ENCODE data around the gene RER1. TPM values are rescaled to one million over a fixed set of nuclear protein-coding genes. Genes with fewer than 3 reads are reported as not detected.

RER1 gene
- total RNA-seq, 4 donors from 2014 or later = 51.1 to 60.5 (median 55.4) TPM

DNA sequence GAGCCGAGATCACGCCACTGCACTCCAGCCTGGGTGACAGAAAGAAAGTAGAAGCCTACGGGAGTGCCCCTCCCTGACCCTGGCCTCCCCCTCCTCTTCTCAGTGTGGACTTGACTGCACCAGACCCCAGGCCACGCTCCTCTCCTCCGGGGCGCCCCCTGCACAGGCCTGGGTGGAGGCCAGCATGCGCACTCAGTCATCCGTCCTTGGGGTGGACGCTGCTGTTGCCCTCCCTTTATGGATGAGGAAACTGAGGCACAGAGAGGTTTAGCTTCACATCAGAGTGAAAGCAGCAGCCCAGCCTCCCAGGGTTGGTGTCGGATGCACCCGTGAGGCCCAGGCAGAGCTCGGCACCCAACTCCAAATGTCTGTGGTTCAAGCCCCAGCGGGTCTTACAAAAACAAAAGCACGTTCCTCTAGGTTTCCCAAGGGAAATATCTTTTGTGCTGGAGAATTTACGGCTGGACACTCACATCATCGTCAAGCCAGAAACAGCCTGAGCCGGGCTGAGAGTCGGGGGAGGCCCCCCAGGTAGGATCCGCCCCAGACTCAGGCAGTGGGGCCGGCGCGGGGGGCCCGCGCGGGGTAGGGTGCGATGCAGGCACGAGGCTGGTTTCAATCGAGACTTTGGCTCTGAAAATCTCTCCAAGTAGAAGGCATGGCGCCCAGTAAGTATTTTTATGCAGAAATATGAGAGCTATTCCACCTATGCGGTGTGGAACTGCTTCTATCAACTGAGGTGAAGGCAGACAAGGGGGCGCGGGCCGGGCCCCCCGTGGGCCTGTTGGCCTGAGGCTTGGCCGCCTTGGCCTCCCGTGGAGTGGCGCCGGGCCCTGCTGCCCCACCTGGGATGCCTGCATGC, 36.9 kb upstream of the RER1 start:
- no peak for ATAC-seq

DNA sequence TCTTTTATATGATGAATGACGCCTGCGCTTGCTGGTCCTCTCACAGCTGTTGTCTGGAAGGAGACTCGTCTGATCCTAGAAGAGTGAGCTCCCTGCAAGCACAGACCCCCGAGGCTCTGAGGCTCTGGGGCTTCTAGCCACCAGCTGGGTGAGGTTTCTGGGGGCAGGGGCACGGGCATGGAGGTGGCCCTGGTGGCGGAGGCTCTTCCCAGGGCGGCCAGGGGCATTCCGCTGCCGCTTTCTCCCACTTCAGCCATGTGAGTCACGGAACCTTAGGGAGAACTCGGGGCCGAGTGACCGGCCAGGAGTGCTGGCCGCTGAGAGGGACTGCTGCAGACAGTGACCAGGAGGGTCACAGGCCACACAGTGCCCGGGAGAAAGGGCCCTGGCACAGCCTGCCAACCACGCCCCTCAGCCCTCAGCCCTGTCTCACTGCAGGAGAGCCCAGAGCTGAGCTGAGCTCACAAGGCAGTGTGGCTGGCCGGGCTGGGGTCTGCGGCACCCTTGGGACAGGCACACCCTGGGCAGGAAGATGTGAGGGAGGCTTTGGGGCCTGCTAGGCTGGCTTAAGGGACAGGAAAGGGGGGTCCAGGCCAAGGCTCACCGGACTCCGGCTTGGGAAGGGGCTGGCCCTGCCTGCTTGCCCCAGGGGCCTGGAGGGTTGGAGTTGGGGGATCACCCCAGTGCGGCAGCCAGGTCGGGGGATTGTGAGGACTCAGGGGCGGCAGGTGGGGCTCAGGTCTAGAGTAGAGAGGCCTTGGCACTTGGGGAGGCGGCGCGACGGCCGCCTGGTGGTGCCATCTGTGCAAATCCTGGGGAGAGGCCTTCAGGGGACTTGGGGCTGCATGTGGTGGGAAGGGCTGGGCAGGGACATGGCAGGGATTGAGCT, 36.0 kb upstream of the RER1 start:
- Histone ChIP-seq H3K4me3 (no peak overlapping the region), H3K4me1 (no peaks in the 10 kb centered on the region), H3K9me3 (no peaks in the 10 kb centered on the region), H3K27me3 (no peaks in the 10 kb centered on the region), H3K27ac (no peak overlapping the region), H3K36me3 (no peaks in the 10 kb centered on the region)
- no peak for DNase-seq
- ATAC-seq = no peak
- intact Hi-C loops (cut with DNase I; ENCODE audit: low total_unique reads) (no loop called here), in situ Hi-C loops (cut with MboI; ENCODE audit: low sequenced_read_pairs in 4 of 4) (no loop called here)
- TF ChIP-seq, protein P1, sequence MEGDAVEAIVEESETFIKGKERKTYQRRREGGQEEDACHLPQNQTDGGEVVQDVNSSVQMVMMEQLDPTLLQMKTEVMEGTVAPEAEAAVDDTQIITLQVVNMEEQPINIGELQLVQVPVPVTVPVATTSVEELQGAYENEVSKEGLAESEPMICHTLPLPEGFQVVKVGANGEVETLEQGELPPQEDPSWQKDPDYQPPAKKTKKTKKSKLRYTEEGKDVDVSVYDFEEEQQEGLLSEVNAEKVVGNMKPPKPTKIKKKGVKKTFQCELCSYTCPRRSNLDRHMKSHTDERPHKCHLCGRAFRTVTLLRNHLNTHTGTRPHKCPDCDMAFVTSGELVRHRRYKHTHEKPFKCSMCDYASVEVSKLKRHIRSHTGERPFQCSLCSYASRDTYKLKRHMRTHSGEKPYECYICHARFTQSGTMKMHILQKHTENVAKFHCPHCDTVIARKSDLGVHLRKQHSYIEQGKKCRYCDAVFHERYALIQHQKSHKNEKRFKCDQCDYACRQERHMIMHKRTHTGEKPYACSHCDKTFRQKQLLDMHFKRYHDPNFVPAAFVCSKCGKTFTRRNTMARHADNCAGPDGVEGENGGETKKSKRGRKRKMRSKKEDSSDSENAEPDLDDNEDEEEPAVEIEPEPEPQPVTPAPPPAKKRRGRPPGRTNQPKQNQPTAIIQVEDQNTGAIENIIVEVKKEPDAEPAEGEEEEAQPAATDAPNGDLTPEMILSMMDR (IDR thresholded peaks at IDR 0.05 in 4 of 5, conservative IDR thresholded peaks at IDR 0.05 in 1 of 5) = no peak
- TF ChIP-seq POLR2A (IDR thresholded peaks at IDR 0.05) = no peak

More for the DNA sequence above, 36.9 kb upstream of the RER1 start:
- intact Hi-C loops (cut with DNase I; ENCODE audit: low total_unique reads) (no loop called here), in situ Hi-C loops (cut with MboI; ENCODE audit: low sequenced_read_pairs in 4 of 4) (no loop called here)
- DNase-seq = no peak
- Histone ChIP-seq H3K27ac (no peak overlapping the region), H3K36me3 (no peaks in the 10 kb centered on the region), H3K4me1 (no peaks in the 10 kb centered on the region), H3K9me3 (no peaks in the 10 kb centered on the region), H3K4me3 (no peak overlapping the region), H3K27me3 (no peaks in the 10 kb centered on the region)
- TF ChIP-seq, protein P1 (IDR thresholded peaks at IDR 0.05 in 4 of 5, conservative IDR thresholded peaks at IDR 0.05 in 1 of 5) = no peak
- TF ChIP-seq POLR2A (IDR thresholded peaks at IDR 0.05) = no peak

DNA sequence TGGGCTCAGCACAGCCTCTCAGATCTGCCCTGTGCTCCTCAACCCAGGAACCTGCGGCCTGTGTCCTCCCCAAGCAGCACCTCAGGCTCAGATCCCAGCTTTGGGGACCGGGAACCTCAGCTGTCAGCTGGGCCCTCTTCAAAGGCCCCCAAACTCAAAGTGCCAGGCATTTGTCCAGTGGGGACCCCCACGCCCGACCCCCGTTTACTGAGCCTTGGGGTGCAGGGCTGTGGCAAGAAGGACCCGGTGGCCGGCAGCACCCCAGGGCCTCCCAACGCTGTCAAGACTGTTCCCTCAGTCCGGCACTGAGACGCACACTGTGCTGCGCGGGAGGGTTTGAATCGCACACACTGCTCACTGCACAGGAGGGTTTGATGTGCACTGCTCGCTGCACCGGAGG, 35.2 kb upstream of the RER1 start:
- H3K9me3 ChIP-seq = no peaks in the 10 kb centered on the region
- no peak for ATAC-seq
- DNase-seq = no peak

DNA sequence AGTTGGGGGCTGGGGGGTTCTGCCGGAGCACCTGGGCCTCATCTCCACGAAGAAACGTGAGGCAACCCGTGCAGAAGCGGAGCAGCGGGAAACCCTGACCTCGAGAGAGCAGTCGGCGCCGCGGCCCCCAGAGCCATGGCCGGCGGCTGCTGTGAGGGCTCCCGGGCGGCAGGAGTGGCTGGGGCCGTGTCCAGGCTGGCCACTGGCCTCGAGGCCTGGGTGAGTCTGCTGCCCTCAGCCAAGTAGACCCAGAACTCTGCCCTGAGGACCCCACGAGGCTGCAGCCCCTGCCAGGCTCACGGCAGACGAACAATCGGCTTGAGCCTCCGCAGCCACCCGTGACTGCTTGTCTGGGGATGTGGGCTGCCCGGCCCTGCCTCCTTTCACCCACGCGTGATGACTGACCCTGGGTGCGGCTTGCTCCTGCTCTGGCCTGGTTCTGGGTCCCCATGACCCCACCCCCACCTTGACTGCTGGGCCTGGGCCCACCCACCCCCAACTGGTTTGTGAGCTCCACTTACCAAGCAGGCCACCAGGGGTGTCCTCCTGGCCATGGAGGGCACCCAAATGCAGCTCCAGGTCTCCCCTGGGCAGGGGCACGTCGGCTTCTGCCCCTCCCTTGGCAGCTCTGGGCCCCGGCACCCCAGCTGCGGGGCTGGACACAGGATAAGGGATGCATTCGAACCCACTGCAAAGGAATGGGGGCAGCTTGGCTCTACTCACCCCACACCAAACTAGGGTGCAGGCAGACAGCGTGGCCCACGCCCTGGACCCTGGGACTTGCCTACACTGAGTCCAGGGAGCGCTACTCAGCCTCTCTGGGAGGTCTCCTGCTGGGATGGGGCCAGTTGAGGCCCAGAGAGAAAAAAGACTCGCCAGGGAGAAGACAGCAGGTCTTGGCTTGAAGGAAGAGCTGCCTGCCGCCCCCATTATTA, 34.5 kb upstream of the RER1 start:
- ATAC-seq (no peak), DNase-seq (no peak)
- Histone ChIP-seq H3K27me3 (no peaks in the 10 kb centered on the region), H3K36me3 (no peaks in the 10 kb centered on the region), H3K9me3 (no peaks in the 10 kb centered on the region), H3K4me3 (no peak overlapping the region), H3K4me1 (no peaks in the 10 kb centered on the region), H3K27ac (no peak overlapping the region)
- TF ChIP-seq POLR2A (IDR thresholded peaks at IDR 0.05) = no peak
- in situ Hi-C loops (cut with MboI; ENCODE audit: low sequenced_read_pairs in 4 of 4) = no loop called here
- intact Hi-C loops (cut with DNase I; ENCODE audit: low total_unique reads) = no loop called here

More for the DNA sequence above, 35.2 kb upstream of the RER1 start:
- H3K36me3 ChIP-seq = no peaks in the 10 kb centered on the region
- TF ChIP-seq POLR2A (IDR thresholded peaks at IDR 0.05) = no peak
- TF ChIP-seq, protein P1 (IDR thresholded peaks at IDR 0.05 in 4 of 5, conservative IDR thresholded peaks at IDR 0.05 in 1 of 5) = no peak
- no peak overlapping the region for H3K4me3 ChIP-seq
- intact Hi-C loops (cut with DNase I; ENCODE audit: low total_unique reads) = no loop called here
- H3K27me3 ChIP-seq = no peaks in the 10 kb centered on the region
- no peaks in the 10 kb centered on the region for H3K4me1 ChIP-seq
- in situ Hi-C loops (cut with MboI; ENCODE audit: low sequenced_read_pairs in 4 of 4) = no loop called here
- no peak overlapping the region for H3K27ac ChIP-seq

Data from gastrocnemius medialis (tissue), 4 donors.